ENCODE results near the gene SUGCT.

DNA sequence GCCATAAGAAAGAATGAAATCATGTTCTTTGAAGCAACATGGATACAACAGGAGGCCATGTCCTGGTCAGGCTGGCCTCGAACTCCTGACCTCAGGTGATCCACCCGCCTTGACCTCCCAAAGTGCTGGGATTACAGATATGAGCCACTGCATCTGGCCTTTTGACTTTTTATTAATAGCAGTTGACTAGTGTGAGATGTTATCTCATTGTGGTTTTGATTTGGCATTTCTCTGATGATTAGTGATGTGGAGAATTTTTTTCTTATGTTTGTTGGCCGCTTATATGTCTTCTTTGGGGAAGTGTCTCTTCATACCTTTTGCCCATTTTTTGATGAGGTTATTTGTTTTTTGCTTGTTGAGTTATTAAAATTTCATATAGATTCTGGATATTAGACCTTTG is 400.9 kb downstream of the SUGCT start:
- TF ChIP-seq CTCF (conservative IDR thresholded peaks at IDR 0.05; ENCODE audit: low read length) (no peak), EZH2phosphoT487 (IDR thresholded peaks at IDR 0.05; ENCODE audit: borderline replicate concordance) (no peak)
